Parathyroid adenoma (tissue), 2 donors: Measurements from ENCODE around the gene UTF1.

ENCODE experiments used
- H2AFZ ChIP-seq: fragments of 300-600 bp; sonication (generic); one replicate; pipeline ENCODE4 v1.7.0; 2017; ENCODE audit warnings: antibody characterized with exemption, mild to moderate bottlenecking
- H3K27ac ChIP-seq: fragments of 300-600 bp; sonication (generic); one replicate; pipeline ENCODE4 v1.7.0; 2017
- H3K27me3 ChIP-seq: fragments of 300-600 bp; sonication (generic); one replicate; pipeline ENCODE4 v1.7.0; 2017; ENCODE audit warnings: low read length; ENCODE audit not compliant: control insufficient read depth, insufficient read depth
- H3K36me3 ChIP-seq: fragments of 300-600 bp; sonication (generic); one replicate; pipeline ENCODE4 v1.7.0; 2017; ENCODE audit warnings: low read length; ENCODE audit not compliant: control insufficient read depth, insufficient read depth
- H3K4me1 ChIP-seq: fragments of 300-600 bp; sonication (generic); one replicate; pipeline ENCODE4 v1.7.0; 2017; ENCODE audit warnings: control low read depth
- H3K4me2 ChIP-seq: fragments of 300-600 bp; sonication (generic); one replicate; pipeline ENCODE4 v1.7.0; 2017; ENCODE audit warnings: low read length
- H3K4me3 ChIP-seq: fragments of 300-600 bp; sonication (generic); one replicate; pipeline ENCODE4 v1.7.0; 2017; ENCODE audit warnings: low read depth, low read length
- H3K79me2 ChIP-seq: fragments of 300-600 bp; sonication (generic); one replicate; pipeline ENCODE4 v1.7.0; 2017; ENCODE audit warnings: control low read depth
- H3K9ac ChIP-seq: fragments of 300-600 bp; sonication (generic); one replicate; pipeline ENCODE4 v1.7.0; 2017; ENCODE audit warnings: mild to moderate bottlenecking
- H3K9me3 ChIP-seq: fragments of 300-600 bp; sonication (generic); one replicate; pipeline ENCODE4 v1.7.0; 2017; ENCODE audit warnings: low read length; ENCODE audit not compliant: control insufficient read depth
- TF ChIP-seq, protein P1 (sequence below): fragments of 300-600 bp; sonication (generic); IDR thresholded peaks from one replicate; pipeline ENCODE4 v1.7.0; 2017; ENCODE audit warnings: antibody characterized with exemption, mild to moderate bottlenecking
- donor health status: primary hyperparathyroidism.

Gene UTF1

DNA sequence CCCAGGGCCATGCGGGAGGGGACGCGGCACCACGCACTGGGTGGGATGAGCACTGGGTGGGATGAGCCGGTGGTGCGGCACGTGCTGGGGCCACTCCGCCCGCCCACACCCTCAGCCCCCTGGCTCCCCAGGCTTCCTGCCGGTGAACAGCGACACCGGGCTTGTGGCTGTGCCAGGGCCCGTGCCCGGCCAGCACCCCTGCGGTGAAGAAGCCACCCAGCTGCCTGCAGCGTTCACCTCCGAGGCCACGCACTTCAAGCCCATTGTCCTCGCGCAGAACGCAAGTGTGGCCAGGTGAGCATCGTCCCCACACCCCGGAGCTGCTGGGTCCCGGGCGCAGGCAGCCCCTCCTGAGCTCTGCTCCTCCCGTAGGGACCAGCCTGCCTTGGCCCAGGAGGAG lies 31.8 kb upstream of the UTF1 start:
- no peak overlapping the region for H3K4me3 ChIP-seq
- H3K36me3 ChIP-seq: no peaks in the 10 kb centered on the region
- H2AFZ ChIP-seq: no peak overlapping the region
- H3K27ac ChIP-seq: no peak overlapping the region
- no peaks in the 10 kb centered on the region for H3K79me2 ChIP-seq
- TF ChIP-seq, protein P1, sequence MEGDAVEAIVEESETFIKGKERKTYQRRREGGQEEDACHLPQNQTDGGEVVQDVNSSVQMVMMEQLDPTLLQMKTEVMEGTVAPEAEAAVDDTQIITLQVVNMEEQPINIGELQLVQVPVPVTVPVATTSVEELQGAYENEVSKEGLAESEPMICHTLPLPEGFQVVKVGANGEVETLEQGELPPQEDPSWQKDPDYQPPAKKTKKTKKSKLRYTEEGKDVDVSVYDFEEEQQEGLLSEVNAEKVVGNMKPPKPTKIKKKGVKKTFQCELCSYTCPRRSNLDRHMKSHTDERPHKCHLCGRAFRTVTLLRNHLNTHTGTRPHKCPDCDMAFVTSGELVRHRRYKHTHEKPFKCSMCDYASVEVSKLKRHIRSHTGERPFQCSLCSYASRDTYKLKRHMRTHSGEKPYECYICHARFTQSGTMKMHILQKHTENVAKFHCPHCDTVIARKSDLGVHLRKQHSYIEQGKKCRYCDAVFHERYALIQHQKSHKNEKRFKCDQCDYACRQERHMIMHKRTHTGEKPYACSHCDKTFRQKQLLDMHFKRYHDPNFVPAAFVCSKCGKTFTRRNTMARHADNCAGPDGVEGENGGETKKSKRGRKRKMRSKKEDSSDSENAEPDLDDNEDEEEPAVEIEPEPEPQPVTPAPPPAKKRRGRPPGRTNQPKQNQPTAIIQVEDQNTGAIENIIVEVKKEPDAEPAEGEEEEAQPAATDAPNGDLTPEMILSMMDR: no peak
- H3K4me2 ChIP-seq: no peak overlapping the region
- no peaks in the 10 kb centered on the region for H3K9me3 ChIP-seq
- no peaks in the 10 kb centered on the region for H3K4me1 ChIP-seq
- H3K27me3 ChIP-seq: no peaks in the 10 kb centered on the region
- no peak overlapping the region for H3K9ac ChIP-seq

DNA sequence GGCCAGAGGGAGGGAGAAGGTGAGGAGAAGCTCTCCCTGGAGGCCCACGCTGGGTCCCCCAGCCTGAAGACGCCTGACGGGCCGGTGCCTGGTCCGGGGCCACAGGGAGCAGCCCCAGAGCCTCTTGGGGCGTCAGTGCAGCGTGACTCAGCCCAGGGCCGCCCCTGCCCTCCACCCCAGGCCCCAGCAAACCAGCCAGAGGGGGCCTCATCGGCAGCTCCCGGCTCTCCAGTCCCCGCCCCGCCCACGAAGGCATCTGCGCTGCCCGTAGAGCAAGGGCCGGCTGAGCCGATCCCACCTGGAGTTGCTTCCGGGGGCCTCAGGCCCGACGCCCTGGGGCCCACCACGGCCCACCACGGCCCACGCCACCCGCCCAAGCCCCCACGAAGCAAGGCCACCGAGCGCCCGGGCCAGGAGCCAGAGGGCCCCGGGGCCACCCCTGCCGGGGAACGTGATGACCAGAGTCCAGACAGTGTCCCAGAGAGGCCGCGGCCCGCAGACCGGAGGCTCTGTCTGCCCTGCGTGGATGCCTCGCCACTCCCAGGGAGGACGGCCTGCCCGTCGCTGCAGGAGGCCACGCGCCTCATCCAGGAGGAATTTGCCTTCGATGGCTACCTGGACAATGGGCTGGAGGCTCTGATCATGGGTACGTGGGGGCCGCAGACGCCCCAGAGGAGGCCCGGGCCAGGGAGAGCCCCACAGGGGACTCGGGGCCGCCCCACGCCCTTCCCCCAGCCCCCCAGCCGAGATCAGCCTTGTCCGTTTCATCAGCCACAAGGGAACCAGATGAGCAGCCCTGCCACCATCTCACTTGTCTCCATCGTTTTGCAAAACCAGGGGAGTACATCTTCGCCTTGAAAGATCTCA lies 31.2 kb upstream of the UTF1 start:
- TF ChIP-seq, protein P1: no peak
- Histone ChIP-seq H3K4me2 (no peak overlapping the region), H2AFZ (no peak overlapping the region), H3K36me3 (no peaks in the 10 kb centered on the region), H3K27me3 (no peaks in the 10 kb centered on the region), H3K27ac (no peak overlapping the region), H3K79me2 (no peaks in the 10 kb centered on the region), H3K9me3 (no peaks in the 10 kb centered on the region), H3K4me1 (no peaks in the 10 kb centered on the region), H3K9ac (no peak overlapping the region), H3K4me3 (no peak overlapping the region)

DNA sequence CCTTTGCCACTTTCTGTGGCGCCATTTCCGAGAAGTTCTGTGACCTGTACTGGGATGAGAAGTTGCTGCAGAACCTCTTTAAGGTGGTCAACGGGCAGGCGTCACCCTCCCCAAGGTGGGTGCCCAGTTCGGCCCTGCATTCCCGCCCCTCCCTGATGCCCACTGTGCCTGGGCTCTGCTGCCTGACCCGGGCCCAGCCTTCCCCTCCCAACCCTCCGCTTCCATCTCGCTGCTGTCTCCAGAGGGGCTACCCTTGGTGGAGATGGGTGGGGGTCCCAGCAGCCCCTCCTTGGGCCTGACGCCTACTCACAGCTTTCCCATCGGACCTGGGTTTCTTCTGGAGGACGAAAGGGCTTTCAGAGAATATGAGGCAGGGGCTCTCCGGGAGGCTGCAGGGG lies 30.5 kb upstream of the UTF1 start:
- Histone ChIP-seq H3K9ac (no peak overlapping the region), H3K27ac (no peak overlapping the region), H2AFZ (no peak overlapping the region), H3K36me3 (no peaks in the 10 kb centered on the region), H3K4me2 (no peak overlapping the region), H3K27me3 (no peaks in the 10 kb centered on the region), H3K4me3 (no peak overlapping the region), H3K9me3 (no peaks in the 10 kb centered on the region), H3K4me1 (no peaks in the 10 kb centered on the region), H3K79me2 (no peaks in the 10 kb centered on the region)
- TF ChIP-seq, protein P1: no peak

GRCh38 chr10:133199992-133200611 lies 29.9 kb upstream of the UTF1 start:
- H3K4me3 ChIP-seq: no peak overlapping the region
- H2AFZ ChIP-seq: no peak overlapping the region
- no peaks in the 10 kb centered on the region for H3K9me3 ChIP-seq
- H3K36me3 ChIP-seq: no peaks in the 10 kb centered on the region
- no peak overlapping the region for H3K4me2 ChIP-seq
- no peak overlapping the region for H3K9ac ChIP-seq
- no peaks in the 10 kb centered on the region for H3K79me2 ChIP-seq
- H3K4me1 ChIP-seq: no peaks in the 10 kb centered on the region
- H3K27ac ChIP-seq: no peak overlapping the region
- TF ChIP-seq, protein P1: no peak
- no peaks in the 10 kb centered on the region for H3K27me3 ChIP-seq
